GM18508 (cell line): ENCODE data around the gene SPRYD3.
"Not testable (repeated sequence)": the region's sequence is repeated elsewhere in the genome, so short reads cannot be mapped to it uniquely, and the experiment has no call there.

Experiments used
- ATAC-seq: cut with Tn5 transposase; IDR thresholded peaks from one replicate; pipeline ENCODE4 v1.9.1; 2021; ENCODE audit warnings: moderate number of reproducible peaks; ENCODE audit not compliant: insufficient read depth, unreplicated experiment

The SPRYD3 gene

GRCh38 chr12:53102883-53103807 is 24.0 kb upstream of the SPRYD3 start, which contains the start of gene SOAT2:
TSS of gene SOAT2 (plus strand) at chr12:53103486. CDS start at chr12:53103578, 92 bp downstream.
- no peak for ATAC-seq

GRCh38 chr12:53101931-53102781 is 23.0 kb upstream of the SPRYD3 start:
- no peak for ATAC-seq

- no peak for ATAC-seq
These were observed 22.1 kb upstream of the SPRYD3 start for GRCh38 chr12:53101266-53101665.

GRCh38 chr12:53100466-53101151 is 21.4 kb upstream of the SPRYD3 start:
- ATAC-seq, result no peak

- no peak for ATAC-seq
These were observed 20.1 kb upstream of the SPRYD3 start for GRCh38 chr12:53099071-53099882.

GRCh38 chr12:53098354-53098981 is 19.3 kb upstream of the SPRYD3 start:
- no peak for ATAC-seq

- no peak for ATAC-seq
These were observed 18.6 kb upstream of the SPRYD3 start, which contains the start of gene IGFBP6 for GRCh38 chr12:53097564-53098353. TSS of gene IGFBP6 (plus strand) at chr12:53097667. CDS start at chr12:53097718, 51 bp downstream.

GRCh38 chr12:53097207-53097563 is 18.0 kb upstream of the SPRYD3 start:
- ATAC-seq, result no peak

- ATAC-seq, result no peak
These were observed 17.6 kb upstream of the SPRYD3 start for GRCh38 chr12:53096759-53097158.

- ATAC-seq, result no peak
These were observed 17.0 kb upstream of the SPRYD3 start for GRCh38 chr12:53096089-53096741.

- ATAC-seq, result not testable (repeated sequence)
These were observed 16.4 kb upstream of the SPRYD3 start for GRCh38 chr12:53095596-53095895.

GRCh38 chr12:53094796-53095595 is 15.8 kb upstream of the SPRYD3 start:
- not testable (repeated sequence) for ATAC-seq

GRCh38 chr12:53094394-53094787 is 15.2 kb upstream of the SPRYD3 start:
- no peak for ATAC-seq

GRCh38 chr12:53093777-53094393 is 14.7 kb upstream of the SPRYD3 start:
- no peak for ATAC-seq

GRCh38 chr12:53091756-53092155 is 12.6 kb upstream of the SPRYD3 start:
- ATAC-seq, result no peak

GRCh38 chr12:53090554-53090953 is 11.4 kb upstream of the SPRYD3 start:
- no peak for ATAC-seq

GRCh38 chr12:53090105-53090504 is 10.9 kb upstream of the SPRYD3 start:
- ATAC-seq, result no peak
